Karpas-422 (cell line): Measurements from ENCODE around the gene OTOF. TPM values are rescaled to one million over a fixed set of nuclear protein-coding genes. Genes with fewer than 3 reads are reported as not detected.

ENCODE experiments used
- DNase-seq: peaks from one replicate; pipeline ENCODE4 v3.0.0-alpha.2; 2015
- H2AFZ ChIP-seq: fragments of 200-600 bp; sonication (generic); 2 replicates; pipeline ENCODE4 v1.6.1; 2014; ENCODE audit warnings: antibody characterized with exemption, low read length, mixed read lengths
- H3K27ac ChIP-seq: fragments of 200-600 bp; sonication (generic); 2 replicates; pipeline ENCODE4 v1.5.1; 2014; ENCODE audit warnings: mild to moderate bottlenecking, low read length, moderate library complexity
- H3K27me3 ChIP-seq: fragments of 200-600 bp; sonication (generic); 2 replicates; pipeline ENCODE4 v1.6.1; 2014; ENCODE audit warnings: low read length, mixed read lengths
- H3K36me3 ChIP-seq: fragments of 200-600 bp; sonication (generic); 2 replicates; pipeline ENCODE4 v1.6.1; 2014; ENCODE audit warnings: low read length, mixed read lengths; ENCODE audit not compliant: insufficient read depth
- H3K4me1 ChIP-seq: fragments of 200-600 bp; sonication (generic); 2 replicates; pipeline ENCODE4 v1.6.1; 2014; ENCODE audit warnings: mild to moderate bottlenecking, low read length, mixed read lengths
- H3K4me2 ChIP-seq: fragments of 200-600 bp; sonication (generic); 2 replicates; pipeline ENCODE4 v1.6.1; 2014; ENCODE audit warnings: low read length, low read depth, mild to moderate bottlenecking; ENCODE audit not compliant: poor library complexity, severe bottlenecking
- H3K4me3 ChIP-seq: fragments of 200-600 bp; sonication (generic); 2 replicates; pipeline ENCODE4 v1.5.1; 2014; ENCODE audit warnings: mild to moderate bottlenecking, antibody characterized with exemption, low read length, mixed read lengths
- H3K79me2 ChIP-seq: fragments of 200-600 bp; sonication (generic); 2 replicates; pipeline ENCODE4 v1.6.1; 2014; ENCODE audit warnings: mild to moderate bottlenecking, low read length, mixed read lengths
- H3K9ac ChIP-seq: fragments of 200-600 bp; sonication (generic); 2 replicates; pipeline ENCODE4 v1.6.0; 2014; ENCODE audit warnings: low read length
- H3K9me2 ChIP-seq: fragments of 200-600 bp; sonication (generic), shearing (Covaris generic); replicated peaks from 2 replicates; pipeline ENCODE4 v1.6.0; 2014; ENCODE audit warnings: mild to moderate bottlenecking, low read length, moderate library complexity; ENCODE audit not compliant: insufficient read depth
- H3K9me3 ChIP-seq: fragments of 300-700, 200-600 bp; sonication (generic); 2 replicates; pipeline ENCODE4 v1.6.1; 2014; ENCODE audit warnings: low read length, mixed read lengths
- H4K20me1 ChIP-seq: fragments of 200-600 bp; sonication (generic); 2 replicates; pipeline ENCODE4 v1.6.1; 2014; ENCODE audit warnings: mild to moderate bottlenecking, antibody characterized with exemption, low read length, low read depth; ENCODE audit not compliant: insufficient read depth
- total RNA-seq: library from RNA; depleted of rRNA; stranded (reverse); fragments of >200 nt; shearing (Covaris generic); gene quantifications from 2 replicates; pipeline ENCODE4 v1.2.3, GENCODE V29; 2014; ENCODE audit warnings: low replicate concordance

OTOF gene
- total RNA-seq, 1 experiment from 2014 or later = 0.07 TPM

GRCh38 chr2:26495705-26496297 lies 17.9 kb upstream of the OTOF start:
- Histone ChIP-seq H3K9me2 (no peaks in the 10 kb centered on the region), H4K20me1 (no peaks in the 10 kb centered on the region), H3K9ac (no peak overlapping the region), H3K79me2 (no peaks in the 10 kb centered on the region), H3K4me1 (peaks cover 6% of the 10 kb centered on the region), H3K27ac (no peak overlapping the region), H3K4me3 (no peak overlapping the region), H3K9me3 (no peaks in the 10 kb centered on the region), H2AFZ (no peak overlapping the region), H3K36me3 (no peaks in the 10 kb centered on the region), H3K4me2 (no peak overlapping the region), H3K27me3 (no peaks in the 10 kb centered on the region)
- DNase-seq = no peak

- Histone ChIP-seq H3K9ac (no peak overlapping the region), H3K9me3 (no peaks in the 10 kb centered on the region), H2AFZ (no peak overlapping the region), H3K4me3 (no peak overlapping the region), H4K20me1 (no peaks in the 10 kb centered on the region), H3K36me3 (no peaks in the 10 kb centered on the region), H3K4me1 (peaks cover 6% of the 10 kb centered on the region), H3K27ac (no peak overlapping the region), H3K9me2 (no peaks in the 10 kb centered on the region), H3K79me2 (no peaks in the 10 kb centered on the region), H3K4me2 (no peak overlapping the region), H3K27me3 (no peaks in the 10 kb centered on the region)
- no peak for DNase-seq
These were observed 17.0 kb upstream of the OTOF start for GRCh38 chr2:26494891-26495290.

- no peak overlapping the region for H2AFZ ChIP-seq
These were observed 16.3 kb upstream of the OTOF start for GRCh38 chr2:26494199-26494598.

GRCh38 chr2:26493566-26493965 lies 15.6 kb upstream of the OTOF start:
- Histone ChIP-seq H3K9ac (no peak overlapping the region), H3K9me2 (no peaks in the 10 kb centered on the region), H3K79me2 (no peaks in the 10 kb centered on the region), H4K20me1 (no peaks in the 10 kb centered on the region), H3K27ac (no peak overlapping the region), H3K4me2 (no peak overlapping the region), H3K4me1 (peaks cover 6% of the 10 kb centered on the region), H3K9me3 (no peaks in the 10 kb centered on the region), H2AFZ (no peak overlapping the region), H3K4me3 (no peak overlapping the region), H3K36me3 (no peaks in the 10 kb centered on the region), H3K27me3 (no peaks in the 10 kb centered on the region)
- DNase-seq = no peak

More at GRCh38 chr2:26494199-26494598, 16.3 kb upstream of the OTOF start:
- Histone ChIP-seq H3K36me3 (no peaks in the 10 kb centered on the region), H3K4me2 (no peak overlapping the region), H3K4me3 (no peak overlapping the region), H3K27ac (no peak overlapping the region), H3K79me2 (no peaks in the 10 kb centered on the region), H4K20me1 (no peaks in the 10 kb centered on the region), H3K27me3 (no peaks in the 10 kb centered on the region), H3K9me3 (no peaks in the 10 kb centered on the region), H3K9me2 (no peaks in the 10 kb centered on the region), H3K9ac (no peak overlapping the region), H3K4me1 (peaks cover 6% of the 10 kb centered on the region)
- DNase-seq = no peak

- H3K79me2 ChIP-seq = no peaks in the 10 kb centered on the region
- H3K4me1 ChIP-seq = peaks cover 6% of the 10 kb centered on the region
- no peaks in the 10 kb centered on the region for H4K20me1 ChIP-seq
- H3K9ac ChIP-seq = no peak overlapping the region
- H2AFZ ChIP-seq = no peak overlapping the region
- H3K9me3 ChIP-seq = no peaks in the 10 kb centered on the region
- H3K4me3 ChIP-seq = no peak overlapping the region
- H3K27ac ChIP-seq = no peak overlapping the region
- DNase-seq = peak; percentile 46
- no peaks in the 10 kb centered on the region for H3K9me2 ChIP-seq
- H3K4me2 ChIP-seq = no peak overlapping the region
- no peaks in the 10 kb centered on the region for H3K27me3 ChIP-seq
- no peaks in the 10 kb centered on the region for H3K36me3 ChIP-seq
These were observed 15.0 kb upstream of the OTOF start for GRCh38 chr2:26492749-26493515.

GRCh38 chr2:26491563-26492167 lies 13.7 kb upstream of the OTOF start:
- Histone ChIP-seq H3K4me1 (peaks cover 6% of the 10 kb centered on the region), H3K9me3 (no peaks in the 10 kb centered on the region), H3K79me2 (no peaks in the 10 kb centered on the region), H3K9me2 (no peaks in the 10 kb centered on the region), H4K20me1 (no peaks in the 10 kb centered on the region), H3K27me3 (no peaks in the 10 kb centered on the region), H3K36me3 (no peaks in the 10 kb centered on the region), H3K9ac (no peak overlapping the region), H3K27ac (no peak overlapping the region), H3K4me2 (no peak overlapping the region), H3K4me3 (no peak overlapping the region), H2AFZ (no peak overlapping the region)
- no peak for DNase-seq

GRCh38 chr2:26489213-26489850 lies 11.4 kb upstream of the OTOF start:
- no peak overlapping the region for H3K9ac ChIP-seq
- H3K9me2 ChIP-seq = no peaks in the 10 kb centered on the region
- H3K9me3 ChIP-seq = no peaks in the 10 kb centered on the region
- H3K27ac ChIP-seq = no peak overlapping the region
- no peaks in the 10 kb centered on the region for H4K20me1 ChIP-seq
- no peak for DNase-seq
- no peaks in the 10 kb centered on the region for H3K27me3 ChIP-seq
- no peak overlapping the region for H3K4me2 ChIP-seq
- no peak overlapping the region for H3K4me3 ChIP-seq
- H3K79me2 ChIP-seq = no peaks in the 10 kb centered on the region
- H3K36me3 ChIP-seq = no peaks in the 10 kb centered on the region
- no peak overlapping the region for H2AFZ ChIP-seq
- H3K4me1 ChIP-seq = peaks cover 6% of the 10 kb centered on the region
